HCT116 (cell line): ENCODE measurements around the gene IL18BP.

Experiments
- CTCF ChIP-seq, 3 experiments: fragments of 200-600 bp in 1 of 3; sonication (generic) in 1 of 3; IDR thresholded peaks in 2 of 3; conservative IDR thresholded peaks in 1 of 3; 2 replicates each; pipeline ENCODE4 v1.5.1; 2012 to 2017; ENCODE audit warnings: low read depth in 2 of 3, low read length in 2 of 3, antibody characterized with exemption in 1 of 3, borderline replicate concordance in 1 of 3, control low read depth in 1 of 3, mild to moderate bottlenecking in 1 of 3, mixed read lengths in 1 of 3, mixed run types in 1 of 3, moderate library complexity in 1 of 3; ENCODE audit not compliant: insufficient read depth in 1 of 3
- EZH2phosphoT487 ChIP-seq: fragments of 200-600 bp; IDR thresholded peaks from 2 replicates; pipeline ENCODE4 v1.6.1; 2018; ENCODE audit warnings: antibody characterized with exemption, borderline replicate concordance
- POLR2A ChIP-seq: IDR thresholded peaks from 2 replicates; pipeline ENCODE4 v1.7.0; 2011; ENCODE audit warnings: borderline replicate concordance; ENCODE audit not compliant: insufficient read depth, insufficient read length; ENCODE audit errors: extremely low read depth
- POLR2AphosphoS5 ChIP-seq: IDR thresholded peaks from 2 replicates; pipeline ENCODE4 v1.6.1; 2011; ENCODE audit warnings: mild to moderate bottlenecking, low read depth, low read length, moderate library complexity

- TF ChIP-seq POLR2A (no peak), CTCF (IDR thresholded peaks at IDR 0.05 in 2 of 3, conservative IDR thresholded peaks at IDR 0.05 in 1 of 3; ENCODE audit: borderline replicate concordance in 1 of 3, insufficient read depth in 1 of 3, low read depth in 2 of 3, low read length in 2 of 3) (no peak), EZH2phosphoT487 (no peak), POLR2AphosphoS5 (no peak)
Observed at GRCh38 chr11:71996517-71996916, 2.2 kb upstream of the IL18BP start.
